ENCODE measurements around the gene TBX18. TPM values are rescaled to one million over a fixed set of nuclear protein-coding genes. Genes with fewer than 3 reads are reported as not detected.

TBX18 gene
- total and polyA plus RNA-seq, 10 donors = under 0.01 to 0.17 (median 0.03) TPM; not detected in 5

DNA sequence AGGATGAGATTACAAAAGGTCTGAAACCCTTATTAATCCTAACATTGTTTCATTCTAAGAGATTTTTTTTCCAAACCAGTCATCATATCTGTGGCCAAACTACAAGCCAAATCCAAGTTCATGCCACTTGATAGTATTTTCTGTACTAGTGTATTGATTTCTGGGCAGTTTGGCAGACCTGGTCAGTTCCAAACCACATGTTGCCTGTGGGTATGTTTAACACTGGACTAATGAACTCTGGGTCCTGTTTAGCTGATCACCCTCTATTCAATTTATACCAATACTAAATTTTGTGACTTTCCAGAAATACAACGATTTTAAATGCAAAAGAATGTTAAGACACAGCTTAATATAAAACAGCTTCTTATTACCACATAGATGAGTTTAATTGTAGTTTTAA, 24.0 kb downstream of the TBX18 start:
- Histone ChIP-seq H3K27ac (no peak overlapping the region), H3K27me3 (replicated peaks in 1 of 7) (no peaks in the 10 kb centered on the region), H3K4me3 (no peak overlapping the region), H3K36me3 (no peaks in the 10 kb centered on the region), H3K9me3 (no peaks in the 10 kb centered on the region), H3K4me1 (no peaks in the 10 kb centered on the region)
- TF ChIP-seq CTCF (IDR thresholded peaks at IDR 0.05 in 8 of 11, conservative IDR thresholded peaks at IDR 0.05 in 3 of 11) (no peak), POLR2A (IDR thresholded peaks at IDR 0.05) (no peak), POLR2AphosphoS5 (IDR thresholded peaks at IDR 0.05) (no peak)
- 52 to 76% (median 56%) methylated on average over 1 of the region's 1 CpG for WGBS, 5 donors
- intact Hi-C loops (cut with DNase I; ENCODE audit: low total_unique reads) = no loop called here
- DNase-seq = no peak

GRCh38 chr6:84739866-84740208, 24.6 kb downstream of the TBX18 start:
- Histone ChIP-seq H3K4me3 (no peak overlapping the region), H3K27me3 (replicated peaks in 1 of 7) (no peaks in the 10 kb centered on the region), H3K9me3 (no peaks in the 10 kb centered on the region), H3K36me3 (no peaks in the 10 kb centered on the region), H3K4me1 (no peaks in the 10 kb centered on the region), H3K27ac (no peak overlapping the region)
- WGBS, 5 donors = 80 to 97% (median 91%) methylated on average over 1 of the region's 1 CpG
- intact Hi-C loops (cut with DNase I; ENCODE audit: low total_unique reads) = no loop called here
- DNase-seq = no peak
- TF ChIP-seq POLR2A (IDR thresholded peaks at IDR 0.05) = no peak
- TF ChIP-seq CTCF (IDR thresholded peaks at IDR 0.05 in 8 of 11, conservative IDR thresholded peaks at IDR 0.05 in 3 of 11) = no peak
- TF ChIP-seq POLR2AphosphoS5 (IDR thresholded peaks at IDR 0.05) = no peak

DNA sequence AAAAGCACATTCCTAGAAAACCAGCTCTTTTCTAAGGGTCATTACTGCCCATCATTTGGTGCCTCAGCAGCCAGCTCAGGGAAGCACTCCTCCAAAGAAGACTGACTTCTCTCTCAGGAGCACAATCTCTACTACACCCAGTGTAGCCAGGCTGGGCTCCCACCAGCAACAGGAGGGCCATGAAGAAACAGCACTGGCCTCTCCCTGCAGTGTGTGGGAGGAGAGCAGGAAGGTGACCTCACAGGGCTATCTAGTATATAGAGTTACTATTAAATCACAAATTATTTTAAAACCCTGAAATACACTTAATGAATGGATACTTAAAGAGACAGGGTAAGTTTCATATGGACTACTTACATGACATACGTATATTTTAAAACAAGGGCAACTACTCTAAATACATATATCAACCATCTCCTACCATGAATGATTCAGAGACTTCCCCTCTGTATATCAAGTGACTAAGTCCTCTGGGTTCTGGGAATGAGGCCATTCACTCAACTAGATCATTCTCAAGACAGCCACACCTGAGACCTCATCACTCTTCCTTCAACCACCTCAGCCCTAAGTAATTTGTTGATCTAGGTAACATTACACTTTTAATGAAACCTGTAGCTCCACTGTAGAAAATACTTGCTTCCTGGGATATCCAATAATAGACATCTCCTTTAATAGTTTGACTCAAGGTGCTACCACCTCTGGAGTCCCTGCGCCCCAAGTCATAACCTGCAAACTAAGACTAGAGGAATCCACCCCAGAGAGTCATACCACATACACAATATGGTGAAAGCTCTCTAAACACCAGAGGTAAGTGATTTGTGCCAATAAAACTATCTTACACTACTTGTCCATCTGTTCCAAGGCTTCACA, 25.2 kb downstream of the TBX18 start:
- Histone ChIP-seq H3K4me3 (no peak overlapping the region), H3K27me3 (replicated peaks in 1 of 7) (no peaks in the 10 kb centered on the region), H3K36me3 (no peaks in the 10 kb centered on the region), H3K27ac (no peak overlapping the region), H3K4me1 (no peaks in the 10 kb centered on the region), H3K9me3 (no peaks in the 10 kb centered on the region)
- DNase-seq = no peak
- no peak for TF ChIP-seq POLR2AphosphoS5 (IDR thresholded peaks at IDR 0.05)
- no peak for TF ChIP-seq CTCF (IDR thresholded peaks at IDR 0.05 in 8 of 11, conservative IDR thresholded peaks at IDR 0.05 in 3 of 11)
- no peak for TF ChIP-seq POLR2A (IDR thresholded peaks at IDR 0.05)
- intact Hi-C loops (cut with DNase I; ENCODE audit: low total_unique reads) = no loop called here
- 88 to 97% (median 89%) methylated on average over 2 of the region's 2 CpGs for WGBS, 5 donors

DNA sequence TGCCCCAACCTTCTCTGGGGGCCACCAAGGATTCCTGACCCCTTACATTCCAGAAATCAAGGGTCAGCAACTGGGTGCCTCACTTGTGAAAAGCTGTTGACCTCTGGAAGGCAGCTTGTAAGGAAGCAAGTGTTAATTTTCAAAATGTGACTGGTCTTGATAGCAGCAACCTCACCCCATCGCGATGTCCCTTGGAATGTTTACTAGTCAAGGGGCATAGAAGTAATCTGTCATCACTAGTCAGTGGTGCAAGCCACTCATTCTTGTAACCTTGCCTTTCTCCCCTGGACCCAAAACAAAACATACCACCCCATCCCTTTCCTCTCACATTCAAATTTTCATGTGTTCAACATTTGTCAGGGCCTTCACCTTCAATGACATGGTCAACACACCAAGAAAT, 30.5 kb downstream of the TBX18 start:
- DNase-seq = no peak
- no peak overlapping the region for H3K4me3 ChIP-seq
- no peaks in the 10 kb centered on the region for H3K36me3 ChIP-seq
- 44 to 72% (median 62%) methylated on average over 2 of the region's 2 CpGs for WGBS, 5 donors
- TF ChIP-seq POLR2A (IDR thresholded peaks at IDR 0.05) = no peak
- TF ChIP-seq POLR2AphosphoS5 (IDR thresholded peaks at IDR 0.05) = no peak
- TF ChIP-seq CTCF (IDR thresholded peaks at IDR 0.05 in 8 of 11, conservative IDR thresholded peaks at IDR 0.05 in 3 of 11) = no peak
- peaks cover 0 to 7% (median 0%) of the 10 kb centered on the region in 7 donors for H3K27me3 ChIP-seq (replicated peaks in 1 of 7)
- no peaks in the 10 kb centered on the region for H3K4me1 ChIP-seq
- no peak overlapping the region for H3K27ac ChIP-seq
- intact Hi-C loops (cut with DNase I; ENCODE audit: low total_unique reads) = no loop called here
- H3K9me3 ChIP-seq = no peaks in the 10 kb centered on the region
